Motor neuron (in vitro differentiated cells): ENCODE data around the gene DNAJB9. TPM values are rescaled to one million over a fixed set of nuclear protein-coding genes. Genes with fewer than 3 reads are reported as not detected.
"Not testable (repeated sequence)": the region's sequence is repeated elsewhere in the genome, so short reads cannot be mapped to it uniquely, and the experiment has no call there.

Source experiments
- ATAC-seq, 8 experiments: fragments of 200-7000 bp; cut with Tn5 transposase; replicated peaks in 6 of 8; 2 replicates each; pipeline ENCODE4 v1.8.0; 2021; ENCODE audit warnings: mild to moderate bottlenecking in 8 of 8, moderate library complexity in 8 of 8
- H3K27ac ChIP-seq, 2 donors: fragments of 250-450 bp; sonication (Bioruptor Pico); 2 replicates each; pipeline ENCODE4 v1.9.0; 2021; ENCODE audit warnings: antibody characterized with exemption in 2 of 2, mild to moderate bottlenecking in 2 of 2, moderate library complexity in 1 of 2
- H3K4me1 ChIP-seq, 2 donors: fragments of 250-450 bp; sonication (Bioruptor Pico); replicated peaks in 1 of 2; 2 replicates each; pipeline ENCODE4 v1.6.1; 2021; ENCODE audit warnings: antibody characterized with exemption in 2 of 2, mild to moderate bottlenecking in 2 of 2, moderate library complexity in 1 of 2
- H3K4me3 ChIP-seq, 5 donors: fragments of 250-450 bp; sonication (Bioruptor Pico); 2 replicates each; pipeline ENCODE4 v1.9.0; 2021; ENCODE audit warnings: antibody characterized with exemption in 5 of 5, mild to moderate bottlenecking in 5 of 5, moderate library complexity in 4 of 5
- WGBS, 10 experiments: fragments of 450-650 bp; shearing (Covaris generic); methylation state at CpG; one replicate each; pipeline ENCODE4 v1.0.0; 2022; 5-methylcytosine and 5-hydroxymethylcytosine counted together
- in situ Hi-C, 9 experiments: fragments of 400-800 bp; cut with MboI; loops; one replicate each; pipeline ENCODE4 v1.15.0; 2021; ENCODE audit warnings: low sequenced_read_pairs in 9 of 9, low pct_unique_long_range_greater_than_20kb in 2 of 9; ENCODE audit not compliant: unreplicated experiment in 9 of 9
- total RNA-seq, 8 experiments: library from RNA; unstranded; fragments of 300-600 nt; gene quantifications; 2 replicates each; pipeline versions ENCODE4 v1.2.3 to v1.2.4, GENCODE V29; 2022

Gene DNAJB9
- total RNA-seq, 8 experiments from 2014 or later, result 12.4 to 64.2 (median 33.1) TPM

- H3K4me1 ChIP-seq, in situ Hi-C loops, H3K27ac ChIP-seq, ATAC-seq, H3K4me3 ChIP-seq: not testable (repeated sequence)
- WGBS, 10 experiments, result 50 to 100% (median 89%) methylated on average over 1 to 3 of the region's 4 CpGs; no CpG with 5 or more reads in 6 of the 10 experiments
These were observed 31.0 kb upstream of the DNAJB9 start for GRCh38 chr7:108538685-108539084.

DNA sequence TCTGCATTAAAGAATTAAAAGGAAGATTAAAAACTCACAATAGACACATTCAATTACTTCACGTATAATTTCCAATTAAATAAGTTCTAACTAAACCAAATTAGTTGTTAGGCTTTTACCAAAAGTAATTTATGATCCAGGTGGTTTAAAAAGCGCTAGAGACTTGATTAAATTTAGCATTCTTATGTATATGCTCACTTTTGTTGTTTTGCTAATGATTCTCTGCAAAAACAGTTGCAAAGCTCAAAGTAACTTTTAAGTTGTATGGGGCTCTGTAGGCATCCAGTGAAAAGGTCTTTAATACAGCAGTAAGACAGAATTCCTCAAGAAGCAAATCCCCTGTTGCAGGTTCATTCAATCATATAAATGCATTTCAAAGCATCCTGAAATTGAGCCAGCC is 28.2 kb upstream of the DNAJB9 start:
- WGBS, 10 experiments, result 16 to 70% (median 46%) methylated on average over 1 to 2 of the region's 2 CpGs
- Histone ChIP-seq H3K27ac (no peak overlapping the region), H3K4me3 (no peak overlapping the region), H3K4me1 (no peaks in the 10 kb centered on the region)
- in situ Hi-C loops, result no loop called here
- no peak for ATAC-seq

DNA sequence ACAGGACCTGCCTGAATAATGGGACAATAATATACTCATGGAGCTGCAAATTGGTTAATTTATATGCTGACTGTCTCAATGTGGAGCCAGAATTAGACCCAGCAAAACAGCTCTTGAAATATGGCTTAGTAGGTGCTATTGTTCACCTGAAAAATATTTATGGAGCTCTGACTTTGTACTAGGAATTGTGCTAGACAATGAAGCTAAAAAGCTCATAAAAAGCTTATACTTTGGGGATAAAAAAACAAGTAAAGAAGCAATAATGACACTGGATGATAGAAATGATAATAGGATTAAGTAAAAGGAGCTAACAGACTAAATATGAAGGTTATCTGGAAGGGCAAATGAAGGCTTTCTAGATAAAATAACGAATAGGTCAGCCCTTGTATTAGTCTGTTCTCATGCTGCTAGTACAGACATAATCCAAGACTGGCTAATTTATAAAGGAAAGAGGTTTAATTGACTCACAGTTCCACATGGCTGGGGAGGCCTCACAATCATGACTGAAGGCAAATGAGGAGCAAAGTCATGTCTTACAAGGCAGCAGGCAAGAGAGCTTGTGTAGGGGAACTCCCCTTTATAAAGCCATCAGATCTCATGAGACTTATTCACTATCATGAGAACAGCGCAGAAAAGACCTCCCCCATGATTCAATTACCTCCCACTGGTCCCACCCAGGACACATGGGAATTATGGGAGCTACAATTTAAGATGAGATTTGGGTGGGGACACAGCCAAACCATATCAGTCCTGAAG is 21.4 kb upstream of the DNAJB9 start:
- H3K4me1 ChIP-seq, H3K4me3 ChIP-seq, H3K27ac ChIP-seq, in situ Hi-C loops: not testable (repeated sequence)
- peak in 1 of 8 experiments; percentile 33 for ATAC-seq
- 50 to 100% (median 76%) methylated on average over 1 to 2 of the region's 2 CpGs for WGBS, 10 experiments

- H3K27ac ChIP-seq, H3K4me1 ChIP-seq, ATAC-seq, in situ Hi-C loops, H3K4me3 ChIP-seq: not testable (repeated sequence)
These were observed 13.0 kb upstream of the DNAJB9 start for GRCh38 chr7:108556665-108557064.

GRCh38 chr7:108557191-108557590 is 12.5 kb upstream of the DNAJB9 start:
- WGBS, 10 experiments, result 69 to 100% (median 87%) methylated on average over 1 to 3 of the region's 3 CpGs; no CpG with 5 or more reads in 2 of the 10 experiments
- in situ Hi-C loops, result no loop called here
- ATAC-seq, result no peak
- Histone ChIP-seq H3K4me1 (no peaks in the 10 kb centered on the region), H3K4me3 (no peak overlapping the region), H3K27ac (no peak overlapping the region)

GRCh38 chr7:108557617-108558016 is 12.1 kb upstream of the DNAJB9 start:
- 80 to 100% (median 100%) methylated on average over 1 of the region's 1 CpG; no CpG with 5 or more reads in 3 of the 10 experiments for WGBS, 10 experiments
- in situ Hi-C loops, result no loop called here
- no peak for ATAC-seq

GRCh38 chr7:108559253-108559652 is 10.4 kb upstream of the DNAJB9 start:
- 77 to 100% (median 89%) methylated on average over 1 to 4 of the region's 4 CpGs for WGBS, 10 experiments
- no peak overlapping the region for H3K27ac ChIP-seq
- H3K4me1 ChIP-seq, result no peaks in the 10 kb centered on the region
- no peak for ATAC-seq
- H3K4me3 ChIP-seq, result no peak overlapping the region
- in situ Hi-C loops, result no loop called here

More at GRCh38 chr7:108557617-108558016, 12.1 kb upstream of the DNAJB9 start:
- H3K4me1 ChIP-seq, result no peaks in the 10 kb centered on the region
- H3K4me3 ChIP-seq, result no peak overlapping the region
- no peak overlapping the region for H3K27ac ChIP-seq

DNA sequence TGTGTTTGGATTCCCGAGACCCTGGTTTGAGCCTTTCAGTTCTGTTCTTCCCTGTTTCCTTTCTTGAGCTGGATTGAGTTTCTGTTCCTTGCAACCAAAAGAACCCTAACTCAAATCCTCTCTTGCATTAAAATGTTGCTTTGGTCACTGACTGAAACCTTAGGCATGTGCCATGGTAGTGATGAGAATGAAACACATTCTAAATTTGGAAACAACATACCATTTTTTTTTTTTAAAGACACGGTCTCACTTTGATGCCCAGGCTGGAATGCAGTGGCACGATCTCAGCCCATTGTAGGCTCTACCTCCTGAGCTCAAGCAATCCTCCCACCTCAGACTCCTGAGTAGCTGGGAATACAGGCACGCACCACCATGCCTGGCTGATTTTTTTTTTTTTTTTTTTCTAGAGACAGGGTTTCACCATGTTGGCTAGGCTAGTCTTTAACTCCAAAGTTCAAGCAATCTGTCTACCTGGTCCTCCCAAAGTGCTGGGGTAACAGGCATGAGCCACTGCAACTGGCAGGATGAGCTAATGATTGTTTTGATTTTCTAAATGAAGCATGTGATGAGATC is 8.5 kb upstream of the DNAJB9 start:
- no peaks in the 10 kb centered on the region for H3K4me1 ChIP-seq
- no peak overlapping the region for H3K4me3 ChIP-seq
- in situ Hi-C loops, result no loop called here
- WGBS, 10 experiments, result 80 to 100% (median 96%) methylated on average over 1 to 4 of the region's 4 CpGs
- H3K27ac ChIP-seq, result no peak overlapping the region
- ATAC-seq, result peak in 4 of 8 experiments; percentile 13 to 46 (median 25)

DNA sequence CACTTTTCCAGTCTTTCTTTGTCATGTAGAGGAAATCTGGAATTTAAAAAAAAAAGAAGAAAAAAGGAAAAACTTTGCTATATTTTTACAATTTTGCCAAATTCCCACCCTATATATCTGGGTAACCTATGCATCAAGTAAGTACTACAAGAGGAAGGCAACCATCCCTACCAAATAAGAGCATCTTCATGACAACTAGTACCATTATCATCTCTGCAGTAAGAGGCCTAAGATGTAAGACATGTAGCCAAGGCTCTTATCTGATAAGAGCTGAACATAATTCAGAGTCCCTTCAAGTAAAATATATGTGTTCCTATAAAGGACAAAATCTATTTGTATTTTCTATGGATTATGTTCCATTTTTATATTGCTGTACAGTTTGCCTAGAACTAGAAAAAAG is 3.7 kb upstream of the DNAJB9 start:
- no peak overlapping the region for H3K27ac ChIP-seq
- no peak for ATAC-seq
- in situ Hi-C loops, result no loop called here

DNA sequence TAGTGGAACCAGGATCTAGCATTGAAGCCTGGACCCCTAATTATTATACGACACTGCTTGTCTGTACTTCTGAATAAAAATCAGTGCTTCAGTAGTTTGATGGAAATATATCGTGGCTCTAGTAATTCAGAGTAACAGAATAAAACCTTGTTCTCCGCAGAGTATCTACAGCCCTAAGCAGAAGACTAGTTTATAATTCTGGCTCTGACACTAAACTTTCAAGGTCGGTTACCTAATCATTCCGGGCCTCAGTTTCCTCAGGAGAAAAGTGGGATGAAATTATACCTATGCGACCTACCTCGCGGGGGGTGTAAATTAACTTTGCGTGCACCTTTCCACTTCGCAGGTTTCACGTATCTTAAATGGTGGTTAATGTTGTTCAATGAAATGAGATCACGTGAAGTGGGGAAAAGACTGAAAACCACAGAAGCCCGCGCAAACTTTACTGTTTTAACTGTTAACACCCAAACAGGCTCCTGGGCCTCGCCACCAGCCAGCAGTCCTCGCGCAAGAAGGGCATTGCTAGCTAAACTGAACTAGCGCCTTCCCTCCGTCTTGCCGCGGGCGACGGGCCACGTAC is 783 bp upstream of the DNAJB9 start:
- peak overlapping the region; percentile 67 to 84 (median 82) for H3K4me3 ChIP-seq
- peak overlapping the region; percentile 91 to 92 for H3K27ac ChIP-seq
- H3K4me1 ChIP-seq, result peaks cover 10 to 23% of the 10 kb centered on the region in 2 donors
- whole genome bisulfite sequencing, 10 experiments, result 0 to 28% (median 14%) methylated on average over 1 to 20 of the region's 24 CpGs
- no peak for ATAC-seq
- in situ Hi-C loops, result no loop called here

More for the DNA sequence above, 3.7 kb upstream of the DNAJB9 start:
- no peak overlapping the region for H3K4me3 ChIP-seq
- peaks cover 6 to 14% of the 10 kb centered on the region in 2 donors for H3K4me1 ChIP-seq

GRCh38 chr7:108570146-108570755 is 577 bp downstream of the DNAJB9 start:
- H3K4me1 ChIP-seq, result peaks cover 10 to 23% of the 10 kb centered on the region in 2 donors
- peak overlapping the region; percentile 83 to 95 for H3K27ac ChIP-seq
- in situ Hi-C loops, result no loop called here
- peak overlapping the region; percentile 67 to 84 (median 82) for H3K4me3 ChIP-seq
- ATAC-seq, result peak; percentile 5 to 19 (median 9)
- 0 to 6% (median 0%) methylated on average over 1 to 14 of the region's 36 CpGs for WGBS, 10 experiments

DNA sequence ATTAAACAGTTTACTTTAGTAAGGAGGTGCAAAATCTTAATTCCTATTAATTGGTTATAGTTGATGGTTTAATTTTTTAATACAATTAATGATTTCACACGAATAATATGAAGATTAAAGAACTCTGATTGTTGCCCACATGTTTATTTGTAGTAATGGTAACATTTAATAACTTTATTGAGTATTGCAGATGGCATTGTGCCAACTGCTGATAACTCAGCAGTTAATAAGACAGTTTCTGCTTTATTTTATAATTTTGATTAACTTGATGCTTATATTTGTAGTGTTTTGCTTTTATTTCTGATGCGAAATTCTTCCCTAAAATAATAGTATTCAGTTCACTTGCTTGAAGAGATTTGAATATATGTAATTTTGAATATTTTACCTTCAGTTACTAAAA is 2.8 kb downstream of the DNAJB9 start:
- in situ Hi-C loops, result no loop called here
- no peak overlapping the region for H3K27ac ChIP-seq
- H3K4me3 ChIP-seq, result no peak overlapping the region
- H3K4me1 ChIP-seq, result peaks cover 10 to 22% of the 10 kb centered on the region in 2 donors
- no peak for ATAC-seq
- 77 to 100% (median 93%) methylated on average over 1 to 2 of the region's 2 CpGs for WGBS, 10 experiments

- no peak overlapping the region for H3K27ac ChIP-seq
- H3K4me1 ChIP-seq, result peaks cover 4 to 9% of the 10 kb centered on the region in 2 donors
- WGBS, 10 experiments, result 67 to 100% (median 100%) methylated on average over 1 to 2 of the region's 2 CpGs; no CpG with 5 or more reads in 4 of the 10 experiments
- no peak overlapping the region for H3K4me3 ChIP-seq
- in situ Hi-C loops, result no loop called here
- ATAC-seq, result no peak
These were observed 5.5 kb downstream of the DNAJB9 start for GRCh38 chr7:108575156-108575555.
